Transverse colon (tissue), 4 donors: ENCODE measurements around the gene GRAP2.

Source experiments
- CTCF ChIP-seq, 5 experiments: fragments of 200-600 bp in 3 of 5; fragments of 450-650 bp in 2 of 5; sonication (generic) in 3 of 5; IDR thresholded peaks; 1 replicate in 2 of 5; 2 replicates in 3 of 5; pipeline ENCODE4 v1.5.1; 2016 to 2017; ENCODE audit warnings: antibody characterized with exemption in 5 of 5, inconsistent platforms in 3 of 5, mild to moderate bottlenecking in 2 of 5, moderate library complexity in 1 of 5
- EP300 ChIP-seq: sonication (generic); formaldehyde crosslinking; IDR thresholded peaks from one replicate; pipeline ENCODE4 v1.6.1; 2017; ENCODE audit warnings: antibody characterized with exemption, low read depth
- POLR2AphosphoS5 ChIP-seq, 3 donors: sonication (generic); formaldehyde crosslinking; IDR thresholded peaks; one replicate each; pipeline ENCODE4 v1.6.1; 2016; ENCODE audit warnings: antibody characterized with exemption in 3 of 3

- TF ChIP-seq CTCF (IDR thresholded peaks at IDR 0.05) (no peak), EP300 (no peak), POLR2AphosphoS5 (IDR thresholded peaks at IDR 0.05) (no peak)
These were observed 42.5 kb downstream of the GRAP2 start for GRCh38 chr22:39943337-39943736.
